HepG2 (cell line): ENCODE measurements around the gene BMPER. TPM values are rescaled to one million over a fixed set of nuclear protein-coding genes. Genes with fewer than 3 reads are reported as not detected.

Source experiments
- HHEX ChIP-seq: IDR thresholded peaks from 2 replicates; pipeline ENCODE4 v1.6.1; 2016; ENCODE audit warnings: control low read depth
- HNF4G ChIP-seq, 2 experiments: sonication (generic) in 1 of 2; formaldehyde crosslinking in 1 of 2; IDR thresholded peaks; 2 replicates each; pipeline versions ENCODE4 v1.4.0 to v1.6.1; 2011 to 2020; ENCODE audit warnings: borderline replicate concordance in 2 of 2, low read depth in 2 of 2, mild to moderate bottlenecking in 2 of 2, low read length in 1 of 2, missing genetic modification reagents in 1 of 2, moderate library complexity in 1 of 2
- NAIF1 ChIP-seq: sonication (generic); formaldehyde crosslinking; IDR thresholded peaks from 2 replicates; pipeline ENCODE4 v1.5.0; 2020; ENCODE audit warnings: mild to moderate bottlenecking, missing genetic modification reagents, borderline replicate concordance
- PPARG ChIP-seq: conservative IDR thresholded peaks from 2 replicates; pipeline ENCODE4 v1.6.1; 2016; ENCODE audit warnings: missing biosample characterization, missing genetic modification reagents
- SP140L ChIP-seq: sonication (generic); formaldehyde crosslinking; IDR thresholded peaks from 2 replicates; pipeline ENCODE4 v1.4.0; 2020; ENCODE audit warnings: missing genetic modification reagents, borderline replicate concordance
- ZNF431 ChIP-seq: sonication (generic); formaldehyde crosslinking; IDR thresholded peaks from 2 replicates; pipeline ENCODE4 v1.9.0; 2022; ENCODE audit warnings: missing genetic modification reagents, low read depth, mild to moderate bottlenecking, borderline replicate concordance
- ZNF572 ChIP-seq: sonication (generic); formaldehyde crosslinking; IDR thresholded peaks from 2 replicates; pipeline ENCODE4 v1.5.1; 2020; ENCODE audit warnings: mild to moderate bottlenecking, missing genetic modification reagents
- ZNF614 ChIP-seq: IDR thresholded peaks from 2 replicates; pipeline ENCODE4 v1.6.1; 2018; ENCODE audit warnings: missing biosample characterization, missing genetic modification reagents, inconsistent platforms, borderline replicate concordance
- polyA plus RNA-seq, 8 experiments: library from polyadenylated mRNA; depleted of rRNA in 3 of 8; stranded (reverse) in 7 of 8; unstranded in 1 of 8; fragments of >200 nt; fragmentation: Illumina TruSeq in 4 of 8; extraction: Trizol in 4 of 8; gene quantifications; 2 replicates each; pipeline versions ENCODE4 v1.2.1 to v1.2.3, GENCODE V29; 2011 to 2016; ENCODE audit warnings: low read depth in 4 of 8, missing spikeins in 1 of 8, mixed read lengths in 1 of 8; ENCODE audit not compliant: insufficient read depth in 1 of 8
- total RNA-seq, 5 experiments: library from RNA; depleted of rRNA; stranded (reverse); fragments of >200 nt; fragmentation: Illumina TruSeq; extraction: Trizol; gene quantifications; 2 replicates each; pipeline ENCODE4 v1.2.3, GENCODE V29; 2016; ENCODE audit warnings: low read depth in 1 of 5
- TF ChIP-seq, protein P1 (sequence below): sonication (generic); formaldehyde crosslinking; IDR thresholded peaks from 2 replicates; pipeline ENCODE4 v1.4.0; 2020; ENCODE audit warnings: missing genetic modification reagents, borderline replicate concordance
- TF ChIP-seq, protein P2 (sequence below): sonication (generic); formaldehyde crosslinking; IDR thresholded peaks from 2 replicates; pipeline ENCODE4 v1.8.0; 2022; ENCODE audit warnings: mild to moderate bottlenecking, missing genetic modification reagents
- TF ChIP-seq, protein P3 (sequence below): sonication (generic); formaldehyde crosslinking; IDR thresholded peaks from 2 replicates; pipeline ENCODE4 v1.5.0; 2020; ENCODE audit warnings: mild to moderate bottlenecking, missing genetic modification reagents, borderline replicate concordance
- TF ChIP-seq, protein P4 (sequence below): sonication (generic); formaldehyde crosslinking; IDR thresholded peaks from 2 replicates; pipeline ENCODE4 v1.4.0; 2020; ENCODE audit warnings: missing genetic modification reagents, borderline replicate concordance
- TF ChIP-seq, protein P5 (sequence below): sonication (generic); formaldehyde crosslinking; IDR thresholded peaks from 2 replicates; pipeline ENCODE4 v1.8.1; 2023; ENCODE audit warnings: mild to moderate bottlenecking, missing genetic modification reagents, borderline replicate concordance

Gene BMPER
- total and polyA plus RNA-seq, 2 of the 13 experiments (the other 11 are each of a cell fraction or from before 2014, with no cell fraction given): not detected

DNA sequence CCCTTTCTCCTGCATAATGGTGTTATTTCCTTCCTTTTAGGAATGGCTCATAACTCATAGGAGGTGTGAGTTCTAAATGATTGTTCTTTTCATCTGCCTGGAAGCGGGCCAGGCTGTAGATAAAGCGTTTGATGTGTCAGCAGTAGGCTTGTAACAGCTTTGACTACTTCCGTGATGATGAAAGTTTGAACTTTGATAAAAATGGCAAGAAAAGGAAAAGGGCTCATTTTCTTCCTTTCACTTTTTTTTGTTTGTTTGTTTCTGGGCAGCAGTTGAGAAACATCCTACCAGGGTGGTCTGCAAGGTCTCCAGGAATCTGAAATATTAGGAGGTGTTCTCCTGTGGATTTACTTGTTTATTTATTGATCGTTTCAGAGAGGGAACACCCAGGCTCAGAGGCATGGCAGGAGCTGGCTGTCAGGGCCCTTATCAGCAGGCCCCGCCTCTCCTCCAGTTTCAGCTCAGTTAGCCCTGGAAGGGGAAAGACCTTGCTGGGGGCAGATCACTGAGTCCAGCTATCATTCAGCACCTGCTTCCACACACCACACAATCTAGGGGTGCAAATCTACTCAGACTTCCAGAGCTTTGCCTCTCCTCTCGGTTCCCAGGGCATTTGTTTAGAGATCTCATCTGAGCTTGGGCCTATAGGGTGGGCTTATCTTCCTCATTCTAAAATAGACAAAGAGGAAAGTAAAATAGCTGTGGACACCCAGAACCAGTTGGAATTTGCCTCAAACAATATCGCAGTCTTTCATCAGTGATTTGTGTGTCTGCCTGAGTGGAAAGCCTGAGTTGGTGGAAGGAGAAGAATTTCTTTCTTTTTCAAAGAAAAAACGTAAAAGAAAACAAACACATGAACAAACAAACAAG is 130.9 kb downstream of the BMPER start (continued):
- TF ChIP-seq NAIF1 (peak; percentile 52; the same call in 1 of the 2 replicates), ZNF431 (peak; percentile 20; the same call in 1 of the 2 replicates), PPARG (CRISPR knock-in tag) (peak; percentile 73), HHEX (CRISPR knock-in tag) (0 out of 2 replicates have a peak, but pooled peaks have one; percentile 71), HNF4G (IDR thresholded peaks at IDR 0.05; ENCODE audit: borderline replicate concordance, low read depth, low read length) (peak; percentile 24; the same call in 1 of the 2 replicates), HNF4G (CRISPR knock-in tag; IDR thresholded peaks at IDR 0.05; ENCODE audit: borderline replicate concordance, low read depth) (no peak), ZNF614 (CRISPR knock-in tag) (0 out of 2 replicates have a peak, but pooled peaks have one; percentile 19), ZNF572 (CRISPR knock-in tag) (no peak), SP140L (CRISPR knock-in tag) (no peak)
- TF ChIP-seq, protein P1, sequence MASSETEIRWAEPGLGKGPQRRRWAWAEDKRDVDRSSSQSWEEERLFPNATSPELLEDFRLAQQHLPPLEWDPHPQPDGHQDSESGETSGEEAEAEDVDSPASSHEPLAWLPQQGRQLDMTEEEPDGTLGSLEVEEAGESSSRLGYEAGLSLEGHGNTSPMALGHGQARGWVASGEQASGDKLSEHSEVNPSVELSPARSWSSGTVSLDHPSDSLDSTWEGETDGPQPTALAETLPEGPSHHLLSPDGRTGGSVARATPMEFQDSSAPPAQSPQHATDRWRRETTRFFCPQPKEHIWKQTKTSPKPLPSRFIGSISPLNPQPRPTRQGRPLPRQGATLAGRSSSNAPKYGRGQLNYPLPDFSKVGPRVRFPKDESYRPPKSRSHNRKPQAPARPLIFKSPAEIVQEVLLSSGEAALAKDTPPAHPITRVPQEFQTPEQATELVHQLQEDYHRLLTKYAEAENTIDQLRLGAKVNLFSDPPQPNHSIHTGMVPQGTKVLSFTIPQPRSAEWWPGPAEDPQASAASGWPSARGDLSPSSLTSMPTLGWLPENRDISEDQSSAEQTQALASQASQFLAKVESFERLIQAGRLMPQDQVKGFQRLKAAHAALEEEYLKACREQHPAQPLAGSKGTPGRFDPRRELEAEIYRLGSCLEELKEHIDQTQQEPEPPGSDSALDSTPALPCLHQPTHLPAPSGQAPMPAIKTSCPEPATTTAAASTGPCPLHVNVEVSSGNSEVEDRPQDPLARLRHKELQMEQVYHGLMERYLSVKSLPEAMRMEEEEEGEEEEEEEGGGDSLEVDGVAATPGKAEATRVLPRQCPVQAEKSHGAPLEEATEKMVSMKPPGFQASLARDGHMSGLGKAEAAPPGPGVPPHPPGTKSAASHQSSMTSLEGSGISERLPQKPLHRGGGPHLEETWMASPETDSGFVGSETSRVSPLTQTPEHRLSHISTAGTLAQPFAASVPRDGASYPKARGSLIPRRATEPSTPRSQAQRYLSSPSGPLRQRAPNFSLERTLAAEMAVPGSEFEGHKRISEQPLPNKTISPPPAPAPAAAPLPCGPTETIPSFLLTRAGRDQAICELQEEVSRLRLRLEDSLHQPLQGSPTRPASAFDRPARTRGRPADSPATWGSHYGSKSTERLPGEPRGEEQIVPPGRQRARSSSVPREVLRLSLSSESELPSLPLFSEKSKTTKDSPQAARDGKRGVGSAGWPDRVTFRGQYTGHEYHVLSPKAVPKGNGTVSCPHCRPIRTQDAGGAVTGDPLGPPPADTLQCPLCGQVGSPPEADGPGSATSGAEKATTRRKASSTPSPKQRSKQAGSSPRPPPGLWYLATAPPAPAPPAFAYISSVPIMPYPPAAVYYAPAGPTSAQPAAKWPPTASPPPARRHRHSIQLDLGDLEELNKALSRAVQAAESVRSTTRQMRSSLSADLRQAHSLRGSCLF (CRISPR knock-in tag): no peak
- TF ChIP-seq, protein P2, sequence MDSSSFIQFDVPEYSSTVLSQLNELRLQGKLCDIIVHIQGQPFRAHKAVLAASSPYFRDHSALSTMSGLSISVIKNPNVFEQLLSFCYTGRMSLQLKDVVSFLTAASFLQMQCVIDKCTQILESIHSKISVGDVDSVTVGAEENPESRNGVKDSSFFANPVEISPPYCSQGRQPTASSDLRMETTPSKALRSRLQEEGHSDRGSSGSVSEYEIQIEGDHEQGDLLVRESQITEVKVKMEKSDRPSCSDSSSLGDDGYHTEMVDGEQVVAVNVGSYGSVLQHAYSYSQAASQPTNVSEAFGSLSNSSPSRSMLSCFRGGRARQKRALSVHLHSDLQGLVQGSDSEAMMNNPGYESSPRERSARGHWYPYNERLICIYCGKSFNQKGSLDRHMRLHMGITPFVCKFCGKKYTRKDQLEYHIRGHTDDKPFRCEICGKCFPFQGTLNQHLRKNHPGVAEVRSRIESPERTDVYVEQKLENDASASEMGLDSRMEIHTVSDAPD (CRISPR knock-in tag): 0 out of 2 replicates have a peak, but pooled peaks have one; percentile 33
- TF ChIP-seq, protein P3, sequence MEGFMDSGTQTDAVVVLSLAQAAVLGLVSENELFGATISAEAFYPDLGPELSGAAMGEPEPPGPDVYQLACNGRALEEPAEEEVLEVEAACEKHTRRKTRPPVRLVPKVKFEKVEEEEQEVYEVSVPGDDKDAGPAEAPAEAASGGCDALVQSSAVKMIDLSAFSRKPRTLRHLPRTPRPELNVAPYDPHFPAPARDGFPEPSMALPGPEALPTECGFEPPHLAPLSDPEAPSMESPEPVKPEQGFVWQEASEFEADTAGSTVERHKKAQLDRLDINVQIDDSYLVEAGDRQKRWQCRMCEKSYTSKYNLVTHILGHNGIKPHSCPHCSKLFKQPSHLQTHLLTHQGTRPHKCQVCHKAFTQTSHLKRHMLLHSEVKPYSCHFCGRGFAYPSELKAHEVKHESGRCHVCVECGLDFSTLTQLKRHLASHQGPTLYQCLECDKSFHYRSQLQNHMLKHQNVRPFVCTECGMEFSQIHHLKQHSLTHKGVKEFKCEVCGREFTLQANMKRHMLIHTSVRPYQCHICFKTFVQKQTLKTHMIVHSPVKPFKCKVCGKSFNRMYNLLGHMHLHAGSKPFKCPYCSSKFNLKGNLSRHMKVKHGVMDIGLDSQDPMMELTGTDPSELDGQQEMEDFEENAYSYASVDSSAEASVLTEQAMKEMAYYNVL (CRISPR knock-in tag): peak; percentile 81
- TF ChIP-seq, protein P4, sequence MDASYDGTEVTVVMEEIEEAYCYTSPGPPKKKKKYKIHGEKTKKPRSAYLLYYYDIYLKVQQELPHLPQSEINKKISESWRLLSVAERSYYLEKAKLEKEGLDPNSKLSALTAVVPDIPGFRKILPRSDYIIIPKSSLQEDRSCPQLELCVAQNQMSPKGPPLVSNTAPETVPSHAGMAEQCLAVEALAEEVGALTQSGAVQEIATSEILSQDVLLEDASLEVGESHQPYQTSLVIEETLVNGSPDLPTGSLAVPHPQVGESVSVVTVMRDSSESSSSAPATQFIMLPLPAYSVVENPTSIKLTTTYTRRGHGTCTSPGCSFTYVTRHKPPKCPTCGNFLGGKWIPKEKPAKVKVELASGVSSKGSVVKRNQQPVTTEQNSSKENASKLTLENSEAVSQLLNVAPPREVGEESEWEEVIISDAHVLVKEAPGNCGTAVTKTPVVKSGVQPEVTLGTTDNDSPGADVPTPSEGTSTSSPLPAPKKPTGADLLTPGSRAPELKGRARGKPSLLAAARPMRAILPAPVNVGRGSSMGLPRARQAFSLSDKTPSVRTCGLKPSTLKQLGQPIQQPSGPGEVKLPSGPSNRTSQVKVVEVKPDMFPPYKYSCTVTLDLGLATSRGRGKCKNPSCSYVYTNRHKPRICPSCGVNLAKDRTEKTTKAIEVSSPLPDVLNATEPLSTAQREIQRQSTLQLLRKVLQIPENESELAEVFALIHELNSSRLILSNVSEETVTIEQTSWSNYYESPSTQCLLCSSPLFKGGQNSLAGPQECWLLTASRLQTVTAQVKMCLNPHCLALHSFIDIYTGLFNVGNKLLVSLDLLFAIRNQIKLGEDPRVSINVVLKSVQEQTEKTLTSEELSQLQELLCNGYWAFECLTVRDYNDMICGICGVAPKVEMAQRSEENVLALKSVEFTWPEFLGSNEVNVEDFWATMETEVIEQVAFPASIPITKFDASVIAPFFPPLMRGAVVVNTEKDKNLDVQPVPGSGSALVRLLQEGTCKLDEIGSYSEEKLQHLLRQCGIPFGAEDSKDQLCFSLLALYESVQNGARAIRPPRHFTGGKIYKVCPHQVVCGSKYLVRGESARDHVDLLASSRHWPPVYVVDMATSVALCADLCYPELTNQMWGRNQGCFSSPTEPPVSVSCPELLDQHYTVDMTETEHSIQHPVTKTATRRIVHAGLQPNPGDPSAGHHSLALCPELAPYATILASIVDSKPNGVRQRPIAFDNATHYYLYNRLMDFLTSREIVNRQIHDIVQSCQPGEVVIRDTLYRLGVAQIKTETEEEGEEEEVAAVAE: no peak
- TF ChIP-seq, protein P5, sequence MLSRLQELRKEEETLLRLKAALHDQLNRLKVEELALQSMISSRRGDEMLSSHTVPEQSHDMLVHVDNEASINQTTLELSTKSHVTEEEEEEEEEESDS (CRISPR knock-in tag): 0 out of 2 replicates have a peak, but pooled peaks have one; percentile 22
